ENCODE measurements around the gene CALHM3. TPM values are rescaled to one million over a fixed set of nuclear protein-coding genes. Genes with fewer than 3 reads are reported as not detected.
A peak's percentile ranks its signal among the peaks of the same experiment; 100 is the strongest.

The CALHM3 gene
- total RNA-seq, 3 donors from 2014 or later (not counting 1 experiment from before 2014, with no cell fraction given): not detected

DNA sequence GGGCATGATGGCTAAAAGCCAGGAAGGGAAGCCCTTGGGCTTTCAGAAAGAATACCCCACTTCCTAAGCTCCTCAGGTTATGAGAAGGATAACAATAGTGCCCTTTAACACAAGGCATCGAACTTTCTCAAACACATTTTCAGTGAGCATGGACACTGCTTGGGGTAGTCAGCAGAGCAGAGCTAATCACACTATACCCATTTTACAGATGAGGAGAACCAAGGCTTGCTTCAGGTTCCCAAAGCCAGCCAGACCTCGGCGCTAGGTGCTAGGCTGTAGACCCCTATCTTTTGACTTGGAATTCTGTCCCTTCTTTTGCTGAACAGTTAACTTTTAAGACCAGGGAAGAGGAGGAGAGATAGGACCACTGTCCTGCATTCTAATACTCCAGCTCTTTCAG lies 16.3 kb upstream of the CALHM3 start:
- Mint-ChIP-seq H3K36me3 (no peaks in the 10 kb centered on the region), H3K27me3 (ENCODE audit: low read depth in 2 of 2) (peaks cover 43 to 54% of the 10 kb centered on the region in 2 donors), H3K9me3 (no peaks in the 10 kb centered on the region), H3K4me3 (peak overlapping the region; percentile 72), H3K27ac (no peak overlapping the region), H3K4me1 (peaks cover 5 to 6% of the 10 kb centered on the region in 2 donors)
- H3K4me3 ChIP-seq (ENCODE audit: low read length): no peak overlapping the region
- WGBS (ENCODE audit: insufficient coverage): 88% methylated on average over 3 of the region's 3 CpGs
- ATAC-seq: no peak
- TF ChIP-seq, protein P1, sequence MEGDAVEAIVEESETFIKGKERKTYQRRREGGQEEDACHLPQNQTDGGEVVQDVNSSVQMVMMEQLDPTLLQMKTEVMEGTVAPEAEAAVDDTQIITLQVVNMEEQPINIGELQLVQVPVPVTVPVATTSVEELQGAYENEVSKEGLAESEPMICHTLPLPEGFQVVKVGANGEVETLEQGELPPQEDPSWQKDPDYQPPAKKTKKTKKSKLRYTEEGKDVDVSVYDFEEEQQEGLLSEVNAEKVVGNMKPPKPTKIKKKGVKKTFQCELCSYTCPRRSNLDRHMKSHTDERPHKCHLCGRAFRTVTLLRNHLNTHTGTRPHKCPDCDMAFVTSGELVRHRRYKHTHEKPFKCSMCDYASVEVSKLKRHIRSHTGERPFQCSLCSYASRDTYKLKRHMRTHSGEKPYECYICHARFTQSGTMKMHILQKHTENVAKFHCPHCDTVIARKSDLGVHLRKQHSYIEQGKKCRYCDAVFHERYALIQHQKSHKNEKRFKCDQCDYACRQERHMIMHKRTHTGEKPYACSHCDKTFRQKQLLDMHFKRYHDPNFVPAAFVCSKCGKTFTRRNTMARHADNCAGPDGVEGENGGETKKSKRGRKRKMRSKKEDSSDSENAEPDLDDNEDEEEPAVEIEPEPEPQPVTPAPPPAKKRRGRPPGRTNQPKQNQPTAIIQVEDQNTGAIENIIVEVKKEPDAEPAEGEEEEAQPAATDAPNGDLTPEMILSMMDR (IDR thresholded peaks at IDR 0.05): no peak
- no peak overlapping the region for H3K27ac ChIP-seq (ENCODE audit: low read length)
- H3K36me3 ChIP-seq (ENCODE audit: control insufficient read depth, insufficient read depth, low read length): no peaks in the 10 kb centered on the region
- peaks cover 13% of the 10 kb centered on the region for H3K27me3 ChIP-seq (ENCODE audit: control insufficient read depth, insufficient read depth, low read length)
- H3K4me1 ChIP-seq (ENCODE audit: control insufficient read depth, insufficient read depth, low read length): peaks cover 21% of the 10 kb centered on the region
- H3K9me3 ChIP-seq (ENCODE audit: control insufficient read depth, insufficient read depth, low read length): no peaks in the 10 kb centered on the region
- no peak for DNase-seq
- intact Hi-C loops (cut with micrococcal nuclease): no loop called here

- Histone ChIP-seq H3K4me3 (ENCODE audit: low read length) (no peak overlapping the region), H3K27me3 (ENCODE audit: control insufficient read depth, insufficient read depth, low read length) (peaks cover 13% of the 10 kb centered on the region), H3K36me3 (ENCODE audit: control insufficient read depth, insufficient read depth, low read length) (no peaks in the 10 kb centered on the region), H3K9me3 (ENCODE audit: control insufficient read depth, insufficient read depth, low read length) (no peaks in the 10 kb centered on the region), H3K4me1 (ENCODE audit: control insufficient read depth, insufficient read depth, low read length) (peaks cover 22% of the 10 kb centered on the region), H3K27ac (ENCODE audit: low read length) (no peak overlapping the region)
- peak; percentile 31 to 77 (median 60) for ATAC-seq
- no peaks in the 10 kb centered on the region for H3K36me3 Mint-ChIP-seq
- H3K9me3 Mint-ChIP-seq: no peaks in the 10 kb centered on the region
- WGBS (ENCODE audit: insufficient coverage): 2% methylated on average over 91 of the region's 92 CpGs
- intact Hi-C loops (cut with micrococcal nuclease): no loop called here
- H3K27ac Mint-ChIP-seq: no peak overlapping the region
- TF ChIP-seq, protein P1 (IDR thresholded peaks at IDR 0.05): no peak
- DNase-seq: peak in 1 of 2 donors; percentile 51
- peaks cover 5 to 6% of the 10 kb centered on the region in 2 donors for H3K4me1 Mint-ChIP-seq
- peak overlapping the region; percentile 72 for H3K4me3 Mint-ChIP-seq
- peaks cover 36 to 46% of the 10 kb centered on the region in 2 donors for H3K27me3 Mint-ChIP-seq (ENCODE audit: low read depth in 2 of 2)
These were observed 15.2 kb upstream of the CALHM3 start for GRCh38 chr10:103493916-103494877.

GRCh38 chr10:103493362-103493915 lies 14.4 kb upstream of the CALHM3 start, which contains the start of gene NEURL1:
NEURL1 (plus strand) TSS chr10:103493705; CDS start chr10:103494388, 683 bp downstream.
- Mint-ChIP-seq H3K27ac (peak within 1 kb of the TSS in 1 of 2 donors; percentile 56), H3K27me3 (ENCODE audit: low read depth in 2 of 2) (peaks cover 36 to 45% of the 10 kb centered on the region in 2 donors), H3K9me3 (no peaks in the 10 kb centered on the region), H3K36me3 (no peaks in the 10 kb centered on the region), H3K4me1 (peaks cover 5 to 6% of the 10 kb centered on the region in 2 donors), H3K4me3 (peak within 1 kb of the TSS; percentile 82)
- Histone ChIP-seq H3K27me3 (ENCODE audit: control insufficient read depth, insufficient read depth, low read length) (peaks cover 13% of the 10 kb centered on the region), H3K36me3 (ENCODE audit: control insufficient read depth, insufficient read depth, low read length) (no peaks in the 10 kb centered on the region), H3K4me3 (ENCODE audit: low read length) (no peak within 1 kb of the TSS), H3K4me1 (ENCODE audit: control insufficient read depth, insufficient read depth, low read length) (peaks cover 22% of the 10 kb centered on the region), H3K27ac (ENCODE audit: low read length) (no peak within 1 kb of the TSS), H3K9me3 (ENCODE audit: control insufficient read depth, insufficient read depth, low read length) (no peaks in the 10 kb centered on the region)
- intact Hi-C loops (cut with micrococcal nuclease): no loop called here
- ATAC-seq: peak in 2 of 3 donors; percentile 30 to 43
- TF ChIP-seq, protein P1 (IDR thresholded peaks at IDR 0.05): no peak
- peak in 1 of 2 donors; percentile 51 for DNase-seq
- WGBS (ENCODE audit: insufficient coverage): 4% methylated on average over 65 of the region's 65 CpGs

Data from natural killer cell (primary cell).